Astrocyte (in vitro differentiated cells and primary cell): ENCODE data around the gene YIPF3. TPM values are rescaled to one million over a fixed set of nuclear protein-coding genes. Genes with fewer than 3 reads are reported as not detected.
A peak's percentile ranks its signal among the peaks of the same experiment; 100 is the strongest.

ENCODE experiments used
- DNase-seq: peaks from one replicate; pipeline ENCODE4 v3.0.0-alpha.2; 2010; ENCODE audit warnings: low read depth
- FAIRE-seq: peaks from 2 replicates; lab custom pipeline; 2011; peaks lifted over from hg19 to GRCh38; lab: Jason Lieb, UNC
- H2AFZ ChIP-seq: 2 replicates; pipeline ENCODE4 v1.6.0; 2012; ENCODE audit warnings: low read depth, low read length, inconsistent platforms
- H3K27ac ChIP-seq: 2 replicates; pipeline ENCODE4 v1.5.1; 2011; ENCODE audit warnings: low read depth, low read length, inconsistent platforms
- H3K27me3 ChIP-seq: 2 replicates; pipeline ENCODE4 v1.6.0; 2011; ENCODE audit warnings: low read length, inconsistent platforms; ENCODE audit not compliant: insufficient read depth
- H3K36me3 ChIP-seq: 2 replicates; pipeline ENCODE4 v1.5.1; 2011; ENCODE audit warnings: low read length, inconsistent platforms; ENCODE audit not compliant: insufficient read depth
- H3K4me1 ChIP-seq: 2 replicates; pipeline ENCODE4 v1.5.1; 2011; ENCODE audit warnings: low read length, inconsistent platforms; ENCODE audit not compliant: insufficient read depth
- H3K4me2 ChIP-seq: 2 replicates; pipeline ENCODE4 v1.6.0; 2012; ENCODE audit warnings: low read length, inconsistent platforms
- H3K4me3 ChIP-seq: 2 replicates; pipeline ENCODE4 v1.5.1; 2011; ENCODE audit warnings: low read depth, mild to moderate bottlenecking, low read length, inconsistent platforms; ENCODE audit not compliant: insufficient read depth
- H3K79me2 ChIP-seq: 2 replicates; pipeline ENCODE4 v1.6.0; 2012; ENCODE audit warnings: mild to moderate bottlenecking, low read length, inconsistent platforms; ENCODE audit not compliant: insufficient read depth
- H3K9ac ChIP-seq: 2 replicates; pipeline ENCODE4 v1.6.0; 2012; ENCODE audit warnings: mild to moderate bottlenecking, low read length, inconsistent platforms
- H3K9me3 ChIP-seq: 2 replicates; pipeline ENCODE4 v1.5.1; 2012; ENCODE audit warnings: low read depth, mild to moderate bottlenecking, low read length, inconsistent platforms; ENCODE audit not compliant: insufficient read depth
- H4K20me1 ChIP-seq: 2 replicates; pipeline ENCODE4 v1.6.0; 2012; ENCODE audit warnings: low read length, inconsistent platforms; ENCODE audit not compliant: insufficient read depth
- H3K27ac Mint-ChIP-seq: one replicate; pipeline ENCODE4 v1.8.0; 2021; ENCODE audit warnings: mild to moderate bottlenecking, mixed read lengths; ENCODE audit not compliant: unreplicated experiment
- H3K27me3 Mint-ChIP-seq: one replicate; pipeline ENCODE4 v1.8.0; 2021; ENCODE audit warnings: low read depth, mixed read lengths; ENCODE audit not compliant: unreplicated experiment
- H3K36me3 Mint-ChIP-seq: one replicate; pipeline ENCODE4 v1.8.0; 2021; ENCODE audit warnings: low read depth, mixed read lengths; ENCODE audit not compliant: unreplicated experiment
- H3K4me1 Mint-ChIP-seq: one replicate; pipeline ENCODE4 v1.8.0; 2021; ENCODE audit warnings: low read depth, mixed read lengths; ENCODE audit not compliant: unreplicated experiment
- H3K4me3 Mint-ChIP-seq: one replicate; pipeline ENCODE4 v1.8.0; 2021; ENCODE audit warnings: mild to moderate bottlenecking, moderate library complexity, mixed read lengths; ENCODE audit not compliant: unreplicated experiment
- H3K9me3 Mint-ChIP-seq: one replicate; pipeline ENCODE4 v1.8.0; 2021; ENCODE audit warnings: mild to moderate bottlenecking, mixed read lengths; ENCODE audit not compliant: unreplicated experiment
- CTCF ChIP-seq: IDR thresholded peaks from 2 replicates; pipeline ENCODE4 v1.5.1; 2011; ENCODE audit warnings: low read depth, mild to moderate bottlenecking, inconsistent platforms, low read length, moderate library complexity; ENCODE audit not compliant: insufficient read depth
- EZH2 ChIP-seq: IDR thresholded peaks from 2 replicates; pipeline ENCODE4 v1.6.1; 2012; ENCODE audit warnings: mild to moderate bottlenecking, low read length, inconsistent platforms; ENCODE audit not compliant: insufficient read depth
- total RNA-seq: library from RNA; stranded (reverse); gene quantifications from 2 replicates; pipeline ENCODE4 v1.2.1, GENCODE V29; 2021

Gene YIPF3
- total RNA-seq, 1 donor from 2014 or later: 132 TPM

- no peak for TF ChIP-seq CTCF
- no peak for TF ChIP-seq EZH2
- Histone ChIP-seq H4K20me1 (peaks cover 19% of the 10 kb centered on the region), H3K9me3 (no peaks in the 10 kb centered on the region), H3K4me3 (no peak overlapping the region), H3K27ac (no peak overlapping the region), H3K79me2 (no peaks in the 10 kb centered on the region), H3K27me3 (no peaks in the 10 kb centered on the region), H3K4me2 (no peak overlapping the region), H3K9ac (no peak overlapping the region), H2AFZ (no peak overlapping the region), H3K4me1 (peaks cover 5% of the 10 kb centered on the region), H3K36me3 (peaks cover 16% of the 10 kb centered on the region)
- Mint-ChIP-seq H3K4me1 (no peaks in the 10 kb centered on the region), H3K9me3 (no peaks in the 10 kb centered on the region), H3K27me3 (peaks cover 19% of the 10 kb centered on the region), H3K36me3 (peaks cover 27% of the 10 kb centered on the region), H3K27ac (no peak overlapping the region), H3K4me3 (peak overlapping the region; percentile 23)
- DNase-seq (no peak), FAIRE-seq (no peak)
These were observed 11.8 kb downstream of the YIPF3 start for GRCh38 chr6:43504756-43505593.

GRCh38 chr6:43503443-43503842 is 13.3 kb downstream of the YIPF3 start:
- Histone ChIP-seq H2AFZ (no peak overlapping the region), H3K4me1 (no peaks in the 10 kb centered on the region), H3K27ac (no peak overlapping the region), H3K36me3 (peaks cover 26% of the 10 kb centered on the region), H4K20me1 (peaks cover 20% of the 10 kb centered on the region), H3K4me3 (no peak overlapping the region), H3K4me2 (no peak overlapping the region), H3K27me3 (no peaks in the 10 kb centered on the region), H3K79me2 (no peaks in the 10 kb centered on the region), H3K9ac (no peak overlapping the region), H3K9me3 (no peaks in the 10 kb centered on the region)
- H3K36me3 Mint-ChIP-seq: peaks cover 32% of the 10 kb centered on the region
- TF ChIP-seq CTCF (no peak), EZH2 (no peak)
- FAIRE-seq: no peak
- no peaks in the 10 kb centered on the region for H3K4me1 Mint-ChIP-seq
- H3K4me3 Mint-ChIP-seq: no peak overlapping the region
- H3K9me3 Mint-ChIP-seq: no peaks in the 10 kb centered on the region
- DNase-seq: no peak
- no peak overlapping the region for H3K27ac Mint-ChIP-seq
- H3K27me3 Mint-ChIP-seq: peaks cover 9% of the 10 kb centered on the region

- H3K79me2 ChIP-seq: peaks cover under 1% of the 10 kb centered on the region
- Mint-ChIP-seq H3K4me1 (peaks cover 3% of the 10 kb centered on the region), H3K36me3 (peaks cover 33% of the 10 kb centered on the region), H3K27ac (no peak overlapping the region), H3K9me3 (no peaks in the 10 kb centered on the region), H3K27me3 (peaks cover 2% of the 10 kb centered on the region), H3K4me3 (no peak overlapping the region)
- no peak overlapping the region for H3K4me3 ChIP-seq
- no peak overlapping the region for H3K27ac ChIP-seq
- H3K9me3 ChIP-seq: no peaks in the 10 kb centered on the region
- no peak overlapping the region for H3K9ac ChIP-seq
- H3K27me3 ChIP-seq: no peaks in the 10 kb centered on the region
- FAIRE-seq (no peak), DNase-seq (no peak)
- peaks cover 26% of the 10 kb centered on the region for H4K20me1 ChIP-seq
- H2AFZ ChIP-seq: no peak overlapping the region
- no peaks in the 10 kb centered on the region for H3K4me1 ChIP-seq
- peaks cover 26% of the 10 kb centered on the region for H3K36me3 ChIP-seq
- TF ChIP-seq EZH2: no peak
- no peak for TF ChIP-seq CTCF
- H3K4me2 ChIP-seq: no peak overlapping the region
These were observed 14.1 kb downstream of the YIPF3 start for GRCh38 chr6:43502666-43503065.
